Heart left ventricle (tissue), 13 donors: Measurements from ENCODE around the gene OR5AS1.

Experiments
- CTCF ChIP-seq, 12 donors: fragments of 200-600 bp; sonication (generic) in 4 of 12; IDR thresholded peaks; one replicate each; pipeline versions ENCODE4 v1.5.0 to v1.8.0; 2018 to 2022; ENCODE audit warnings: antibody characterized with exemption in 12 of 12, mild to moderate bottlenecking in 5 of 12
- POLR2A ChIP-seq, 2 donors: fragments of 450-650 bp; IDR thresholded peaks; one replicate each; pipeline ENCODE4 v1.6.1; 2017; ENCODE audit warnings: antibody characterized with exemption in 2 of 2, mild to moderate bottlenecking in 2 of 2, moderate library complexity in 2 of 2
- donor health status: ischemic (EF 13 %, LVEDD 7.1; RV severe dilation, severe dysfunction).
- donor health status: DM: no; HTN: yes; CAD: no.
- donor health status: DM: no; HTN: no; CAD: no.
- donor health status: ischemic (EF 25% LVEDD 6.9; RV normal size, moderate dysfunction).
- donor health status: ischemic (EF 25% LVEDD 5.7; RV mildly dilated, moderate dysfunction).
- donor health status: ischemic (EF 35%, LVEDD 5.7; RV mildly dilated, moderate dysfunction).
- donor health status: nonischemic (EF 11% LVEDD 7.7; RV severe dilation, severe dysfunction).
- donor health status: DM: yes; HTN: yes; CAD: no.
- donor health status: PGD.
- donor health status: ischemic (EF 29% LVEDD 5.4; RV normal size, mild dysfunction).
- donor health status: nonischemic (EF 23%, LVEDD 6.1; RV moderate dilation, normal function).

- no peak for TF ChIP-seq CTCF (IDR thresholded peaks at IDR 0.05)
- TF ChIP-seq POLR2A (IDR thresholded peaks at IDR 0.05) = no peak
These were observed 39.5 kb downstream of the OR5AS1 start for GRCh38 chr11:56066980-56067379.
